ENCODE results near the gene TBX1. TPM values are rescaled to one million over a fixed set of nuclear protein-coding genes. Genes with fewer than 3 reads are reported as not detected.

The TBX1 gene
- total and polyA plus RNA-seq, 2 of the 8 experiments (the other 6 are each of a cell fraction or from before 2014, with no cell fraction given), result 0.28 TPM; not detected in 1

GRCh38 chr22:19730655-19731360 is 29.8 kb upstream of the TBX1 start (continued):
- TF ChIP-seq SIN3A (conservative IDR thresholded peaks at IDR 0.05 in 1 of 2, IDR thresholded peaks at IDR 0.05 in 1 of 2; ENCODE audit: low read depth in 1 of 2, low read length in 2 of 2) (peak; percentile 69 to 71; a peak in 1 of 4 replicates), YY1 (IDR thresholded peaks at IDR 0.05; ENCODE audit: low read depth, low read length) (0 out of 2 replicates have a peak, but pooled peaks have one; percentile 5), SUZ12 (IDR thresholded peaks at IDR 0.05; ENCODE audit: low read length) (no peak; the same call in 1 of the 2 replicates), EGR1 (IDR thresholded peaks at IDR 0.05; ENCODE audit: borderline replicate concordance, low read depth, low read length) (no peak), CTBP2 (IDR thresholded peaks at IDR 0.05; ENCODE audit: borderline replicate concordance, insufficient read depth, insufficient read length, low read length) (no peak), SP2 (IDR thresholded peaks at IDR 0.05; ENCODE audit: low read length) (no peak)
